Inferior parietal cortex (tissue), 1 donor: ENCODE results near the gene NBEAL2.
"Not testable (repeated sequence)": the region's sequence is repeated elsewhere in the genome, so short reads cannot be mapped to it uniquely, and the experiment has no call there.

Experiments
- DNase-seq: peaks from one replicate; pipeline ENCODE4 v3.0.0-alpha.2; 2016; ENCODE audit errors: extremely low spot score

The NBEAL2 gene

GRCh38 chr3:47010910-47011309 lies 31.4 kb downstream of the NBEAL2 start:
- DNase-seq = no peak

- no peak for DNase-seq
These were observed 31.9 kb downstream of the NBEAL2 start for GRCh38 chr3:47011371-47011770.

GRCh38 chr3:47012342-47013230 lies 33.1 kb downstream of the NBEAL2 start:
- no peak for DNase-seq

- DNase-seq = no peak
These were observed 33.8 kb downstream of the NBEAL2 start for GRCh38 chr3:47013231-47013630.

GRCh38 chr3:47014036-47014435 lies 34.6 kb downstream of the NBEAL2 start:
- no peak for DNase-seq

- no peak for DNase-seq
These were observed 35.7 kb downstream of the NBEAL2 start for GRCh38 chr3:47015151-47015550.

GRCh38 chr3:47016086-47016933 lies 36.8 kb downstream of the NBEAL2 start:
- no peak for DNase-seq

- DNase-seq = no peak
These were observed 37.5 kb downstream of the NBEAL2 start for GRCh38 chr3:47016934-47017435.

GRCh38 chr3:47017504-47018268 lies 38.2 kb downstream of the NBEAL2 start:
- DNase-seq = no peak

- DNase-seq = no peak
These were observed 38.8 kb downstream of the NBEAL2 start for GRCh38 chr3:47018269-47018611.

- no peak for DNase-seq
These were observed 39.7 kb downstream of the NBEAL2 start for GRCh38 chr3:47019201-47019600.

GRCh38 chr3:47020311-47020710 lies 40.8 kb downstream of the NBEAL2 start:
- no peak for DNase-seq

GRCh38 chr3:47022641-47023071 lies 43.2 kb downstream of the NBEAL2 start:
- no peak for DNase-seq

- DNase-seq = no peak
These were observed 45.5 kb downstream of the NBEAL2 start for GRCh38 chr3:47024932-47025331.

- not testable (repeated sequence) for DNase-seq
These were observed 47.0 kb downstream of the NBEAL2 start for GRCh38 chr3:47026432-47026831.

GRCh38 chr3:47028146-47028545 lies 48.7 kb downstream of the NBEAL2 start:
- no peak for DNase-seq

- DNase-seq = no peak
These were observed 49.2 kb downstream of the NBEAL2 start for GRCh38 chr3:47028667-47029066.

- not testable (repeated sequence) for DNase-seq
These were observed 51.6 kb downstream of the NBEAL2 start for GRCh38 chr3:47031041-47031440.

- DNase-seq = peak; percentile 34
These were observed 55.5 kb downstream of the NBEAL2 start for GRCh38 chr3:47034868-47035489.

GRCh38 chr3:47035645-47036044 lies 56.2 kb downstream of the NBEAL2 start:
- no peak for DNase-seq

- DNase-seq = no peak
These were observed 56.7 kb downstream of the NBEAL2 start for GRCh38 chr3:47036145-47036544.
